ENCODE data around the gene GSTT4. TPM values are rescaled to one million over a fixed set of nuclear protein-coding genes. Genes with fewer than 3 reads are reported as not detected.
A peak's percentile ranks its signal among the peaks of the same experiment; 100 is the strongest.
"Not testable (repeated sequence)": the region's sequence is repeated elsewhere in the genome, so short reads cannot be mapped to it uniquely, and the experiment has no call there.

Gene GSTT4
- total and polyA plus RNA-seq, 4 donors, result not detected

GRCh38 chr22:23974345-23974744 is 30.9 kb downstream of the GSTT4 start, which contains the start of gene DDT:
Gene DDT (minus strand): TSS chr22:23974441. CDS start chr22:23974414, 27 bp downstream.
- DNase-seq; H3K9me3 ChIP-seq (ENCODE audit: control insufficient read depth, low read length); H3K27ac ChIP-seq (ENCODE audit: low read depth in 1 of 2, low read length in 2 of 2); intact Hi-C loops (cut with DNase I); H3K4me1 ChIP-seq (ENCODE audit: control insufficient read depth in 1 of 2, insufficient read depth in 2 of 2, low read length in 2 of 2); H3K27me3 ChIP-seq (ENCODE audit: control insufficient read depth in 1 of 2, insufficient read depth in 2 of 2, low read length in 1 of 2); H3K36me3 ChIP-seq (ENCODE audit: control insufficient read depth in 1 of 2, insufficient read depth in 2 of 2, low read length in 1 of 2); H3K4me3 ChIP-seq (ENCODE audit: low read length in 2 of 2): not testable (repeated sequence)
- ATAC-seq (ENCODE audit: low FRiP score), result peak; percentile 96
- no CpG with 5 or more reads among the region's 29 CpGs for WGBS, 2 donors

DNA sequence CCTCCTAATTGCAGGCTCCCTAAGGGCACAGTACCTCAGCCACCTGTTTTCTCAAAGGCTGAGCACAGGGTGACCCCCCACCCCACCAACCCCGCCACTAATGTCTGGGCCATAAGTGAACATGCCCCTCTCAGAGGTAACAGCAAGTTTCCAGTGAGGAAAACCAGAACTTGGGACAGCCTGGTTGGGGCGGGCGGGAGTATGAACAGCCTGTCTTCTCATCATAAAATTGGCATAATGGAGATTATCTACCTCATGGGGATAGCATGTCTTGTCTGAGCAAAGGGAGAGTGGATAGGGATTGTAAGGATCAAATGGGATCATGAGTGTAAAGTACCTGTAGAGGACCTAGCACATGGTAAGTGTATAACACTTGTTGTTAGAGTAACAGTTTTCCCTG is 33.3 kb downstream of the GSTT4 start:
- WGBS, 2 donors, result 90 to 100% methylated on average over 3 of the region's 3 CpGs

DNA sequence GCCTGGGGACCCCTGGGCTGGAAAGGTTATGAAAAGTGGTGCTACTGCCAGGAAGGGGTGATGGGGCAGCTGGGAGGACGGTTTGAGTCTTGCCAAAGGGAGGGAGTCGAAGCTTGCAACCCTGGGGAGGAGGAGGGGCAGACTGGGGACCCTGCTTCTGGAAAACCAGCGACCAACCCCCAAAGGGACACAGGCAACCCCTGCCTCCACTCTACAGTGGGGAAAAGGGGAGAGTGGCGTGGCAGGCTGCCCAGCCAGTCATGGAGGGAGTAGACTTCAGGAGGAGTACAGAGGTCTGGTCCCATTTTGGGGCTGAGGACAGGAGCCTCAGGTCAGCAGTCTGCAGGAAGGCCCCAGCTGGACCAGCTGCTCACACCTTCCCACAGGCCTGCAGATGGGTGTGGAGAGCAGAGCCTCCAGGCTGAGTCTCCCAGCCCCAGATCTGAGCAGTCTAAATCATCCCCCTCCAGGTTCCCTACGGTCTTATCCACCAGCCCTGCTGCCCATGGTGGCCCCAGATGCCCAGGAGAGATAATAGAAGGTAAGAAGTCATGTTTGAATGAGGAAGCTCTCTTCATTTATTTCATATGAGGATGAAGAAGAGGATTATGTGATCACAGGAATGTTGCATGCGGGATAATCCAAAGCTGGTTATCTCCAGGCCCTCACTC is 34.3 kb downstream of the GSTT4 start:
- Histone ChIP-seq H3K4me3 (ENCODE audit: low read length in 2 of 2) (no peak overlapping the region), H3K36me3 (ENCODE audit: control insufficient read depth in 1 of 2, insufficient read depth in 2 of 2, low read length in 1 of 2) (peaks cover 0 to 3% of the 10 kb centered on the region in 2 donors), H3K27me3 (ENCODE audit: control insufficient read depth in 1 of 2, insufficient read depth in 2 of 2, low read length in 1 of 2) (no peaks in the 10 kb centered on the region), H3K9me3 (ENCODE audit: control insufficient read depth, low read length) (no peaks in the 10 kb centered on the region), H3K27ac (ENCODE audit: low read depth in 1 of 2, low read length in 2 of 2) (no peak overlapping the region), H3K4me1 (ENCODE audit: control insufficient read depth in 1 of 2, insufficient read depth in 2 of 2, low read length in 2 of 2) (no peaks in the 10 kb centered on the region)
- 65 to 72% methylated on average over 6 of the region's 6 CpGs for WGBS, 2 donors
- intact Hi-C loops (cut with DNase I), result no loop called here
- no peak for ATAC-seq (ENCODE audit: low FRiP score)
- no peak for DNase-seq

More for the DNA sequence above, 33.3 kb downstream of the GSTT4 start:
- DNase-seq; ATAC-seq (ENCODE audit: low FRiP score); H3K4me3 ChIP-seq (ENCODE audit: low read length in 2 of 2); intact Hi-C loops (cut with DNase I); H3K9me3 ChIP-seq (ENCODE audit: control insufficient read depth, low read length); H3K4me1 ChIP-seq (ENCODE audit: control insufficient read depth in 1 of 2, insufficient read depth in 2 of 2, low read length in 2 of 2); H3K27ac ChIP-seq (ENCODE audit: low read depth in 1 of 2, low read length in 2 of 2); H3K36me3 ChIP-seq (ENCODE audit: control insufficient read depth in 1 of 2, insufficient read depth in 2 of 2, low read length in 1 of 2); H3K27me3 ChIP-seq (ENCODE audit: control insufficient read depth in 1 of 2, insufficient read depth in 2 of 2, low read length in 1 of 2): not testable (repeated sequence)

DNA sequence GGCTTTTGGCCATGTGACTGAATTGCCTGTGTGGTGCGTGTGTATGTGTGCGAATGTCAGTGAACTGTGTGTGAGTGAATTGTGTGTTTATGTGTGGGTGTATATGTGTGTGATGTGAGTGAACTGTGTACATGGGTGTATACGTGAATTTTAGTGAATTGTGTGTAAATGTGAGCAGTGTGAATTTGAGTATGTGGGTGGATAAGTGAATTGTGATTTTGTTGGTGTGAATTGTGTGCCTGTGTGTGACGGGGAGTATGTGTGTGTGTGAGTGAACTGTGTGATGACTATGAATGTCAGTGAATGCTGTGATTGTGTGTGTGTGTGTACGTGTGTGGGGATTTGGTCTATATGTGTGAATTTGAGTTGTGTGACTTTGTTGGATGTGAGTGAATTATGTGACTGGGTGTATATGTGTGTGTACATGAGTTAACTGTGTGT is 35.0 kb downstream of the GSTT4 start:
- intact Hi-C loops (cut with DNase I), result no loop called here
- 58 to 79% methylated on average over 5 of the region's 5 CpGs for WGBS, 2 donors
- no peak overlapping the region for H3K4me3 ChIP-seq (ENCODE audit: low read length in 2 of 2)
- H3K27ac ChIP-seq (ENCODE audit: low read depth in 1 of 2, low read length in 2 of 2), result no peak overlapping the region
- peaks cover 0 to 3% of the 10 kb centered on the region in 2 donors for H3K36me3 ChIP-seq (ENCODE audit: control insufficient read depth in 1 of 2, insufficient read depth in 2 of 2, low read length in 1 of 2)
- no peaks in the 10 kb centered on the region for H3K27me3 ChIP-seq (ENCODE audit: control insufficient read depth in 1 of 2, insufficient read depth in 2 of 2, low read length in 1 of 2)
- H3K4me1 ChIP-seq (ENCODE audit: control insufficient read depth in 1 of 2, insufficient read depth in 2 of 2, low read length in 2 of 2), result no peaks in the 10 kb centered on the region
- H3K9me3 ChIP-seq (ENCODE audit: control insufficient read depth, low read length), result no peaks in the 10 kb centered on the region
- no peak for DNase-seq
- no peak for ATAC-seq (ENCODE audit: low FRiP score)

DNA sequence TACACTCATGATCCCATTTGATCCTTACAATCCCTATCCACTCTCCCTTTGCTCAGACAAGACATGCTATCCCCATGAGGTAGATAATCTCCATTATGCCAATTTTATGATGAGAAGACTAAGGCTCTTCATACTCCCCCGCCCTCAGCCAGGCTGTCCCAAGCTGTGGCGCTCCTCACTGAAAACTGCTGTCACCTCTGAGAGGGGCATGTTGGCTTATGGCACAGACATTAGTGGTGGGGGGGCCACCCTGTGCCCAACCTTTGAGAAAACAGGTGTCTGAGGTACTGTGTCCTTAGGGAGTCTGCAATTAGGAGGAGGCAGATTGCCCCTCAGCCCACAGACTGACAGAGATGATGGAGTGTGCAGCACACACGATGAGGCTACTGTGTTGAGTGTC is 36.2 kb downstream of the GSTT4 start:
- 88 to 91% methylated on average over 3 of the region's 3 CpGs for WGBS, 2 donors
- peaks cover 0 to 3% of the 10 kb centered on the region in 2 donors for H3K36me3 ChIP-seq (ENCODE audit: control insufficient read depth in 1 of 2, insufficient read depth in 2 of 2, low read length in 1 of 2)
- intact Hi-C loops (cut with DNase I), result no loop called here
- no peak for ATAC-seq (ENCODE audit: low FRiP score)
- DNase-seq, result no peak
- no peak overlapping the region for H3K4me3 ChIP-seq (ENCODE audit: low read length in 2 of 2)
- H3K9me3 ChIP-seq (ENCODE audit: control insufficient read depth, low read length), result no peaks in the 10 kb centered on the region
- no peak overlapping the region for H3K27ac ChIP-seq (ENCODE audit: low read depth in 1 of 2, low read length in 2 of 2)
- no peaks in the 10 kb centered on the region for H3K27me3 ChIP-seq (ENCODE audit: control insufficient read depth in 1 of 2, insufficient read depth in 2 of 2, low read length in 1 of 2)
- no peaks in the 10 kb centered on the region for H3K4me1 ChIP-seq (ENCODE audit: control insufficient read depth in 1 of 2, insufficient read depth in 2 of 2, low read length in 2 of 2)

DNA sequence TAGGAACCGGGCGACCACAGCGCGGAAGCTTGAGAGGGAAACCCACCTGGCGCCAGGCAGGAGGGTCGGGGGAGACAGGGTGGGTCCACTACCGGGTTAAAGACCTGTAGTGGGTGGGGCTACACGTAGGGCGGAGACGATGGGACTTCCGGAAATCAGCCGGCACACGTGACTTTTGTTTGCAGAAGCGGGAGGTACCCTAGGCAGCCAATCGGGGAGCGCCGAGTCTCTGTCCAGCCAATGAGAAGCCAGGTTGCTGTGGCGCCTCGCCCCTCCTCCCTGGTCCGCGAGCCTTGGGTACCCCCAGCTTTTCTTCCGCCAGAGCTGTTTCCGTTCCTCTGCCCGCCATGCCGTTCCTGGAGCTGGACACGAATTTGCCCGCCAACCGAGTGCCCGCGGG is 38.7 kb downstream of the GSTT4 start, which contains the start of gene DDTL:
Gene DDTL (plus strand): TSS at position 321 of the 400 bp plus-strand sequence. CDS start 27 bp downstream, at position 348.
- DNase-seq; H3K4me3 ChIP-seq (ENCODE audit: low read length in 2 of 2); intact Hi-C loops (cut with DNase I); H3K27ac ChIP-seq (ENCODE audit: low read depth in 1 of 2, low read length in 2 of 2); H3K27me3 ChIP-seq (ENCODE audit: control insufficient read depth in 1 of 2, insufficient read depth in 2 of 2, low read length in 1 of 2); H3K36me3 ChIP-seq (ENCODE audit: control insufficient read depth in 1 of 2, insufficient read depth in 2 of 2, low read length in 1 of 2); H3K4me1 ChIP-seq (ENCODE audit: control insufficient read depth in 1 of 2, insufficient read depth in 2 of 2, low read length in 2 of 2); H3K9me3 ChIP-seq (ENCODE audit: control insufficient read depth, low read length): not testable (repeated sequence)
- ATAC-seq (ENCODE audit: low FRiP score), result peak; percentile 96
- WGBS, 2 donors, result no CpG with 5 or more reads among the region's 30 CpGs

- H3K27ac ChIP-seq (ENCODE audit: low read depth in 1 of 2, low read length in 2 of 2); H3K27me3 ChIP-seq (ENCODE audit: control insufficient read depth in 1 of 2, insufficient read depth in 2 of 2, low read length in 1 of 2); intact Hi-C loops (cut with DNase I); H3K36me3 ChIP-seq (ENCODE audit: control insufficient read depth in 1 of 2, insufficient read depth in 2 of 2, low read length in 1 of 2); H3K4me1 ChIP-seq (ENCODE audit: control insufficient read depth in 1 of 2, insufficient read depth in 2 of 2, low read length in 2 of 2); H3K4me3 ChIP-seq (ENCODE audit: low read length in 2 of 2); H3K9me3 ChIP-seq (ENCODE audit: control insufficient read depth, low read length); DNase-seq: not testable (repeated sequence)
- no CpG with 5 or more reads among the region's 18 CpGs for WGBS, 2 donors
- peak; percentile 2 for ATAC-seq (ENCODE audit: low FRiP score)
Observed at GRCh38 chr22:23966094-23966493, 39.2 kb downstream of the GSTT4 start.

- H3K4me3 ChIP-seq (ENCODE audit: low read length in 2 of 2), result not testable (repeated sequence)
Observed at GRCh38 chr22:23961084-23961771, 44.0 kb downstream of the GSTT4 start, which contains the start of gene GSTT2B. Gene GSTT2B (minus strand): TSS chr22:23961195. CDS start chr22:23961131, 64 bp downstream.

More at GRCh38 chr22:23961084-23961771, 44.0 kb downstream of the GSTT4 start, which contains the start of gene GSTT2B:
- H3K36me3 ChIP-seq (ENCODE audit: control insufficient read depth in 1 of 2, insufficient read depth in 2 of 2, low read length in 1 of 2); H3K27me3 ChIP-seq (ENCODE audit: control insufficient read depth in 1 of 2, insufficient read depth in 2 of 2, low read length in 1 of 2); intact Hi-C loops (cut with DNase I); H3K9me3 ChIP-seq (ENCODE audit: control insufficient read depth, low read length); H3K4me1 ChIP-seq (ENCODE audit: control insufficient read depth in 1 of 2, insufficient read depth in 2 of 2, low read length in 2 of 2); H3K27ac ChIP-seq (ENCODE audit: low read depth in 1 of 2, low read length in 2 of 2); DNase-seq: not testable (repeated sequence)
- peak; percentile 87 for ATAC-seq (ENCODE audit: low FRiP score)
- WGBS, 2 donors, result no CpG with 5 or more reads among the region's 43 CpGs
